ENCODE data around the gene DOLK. TPM values are rescaled to one million over a fixed set of nuclear protein-coding genes. Genes with fewer than 3 reads are reported as not detected.

The DOLK gene
- total and polyA plus RNA-seq, 10 of the 15 experiments (the other 5 are each of a cell fraction or from before 2014, with no cell fraction given): 1.9 to 18.2 (median 9.1) TPM

DNA sequence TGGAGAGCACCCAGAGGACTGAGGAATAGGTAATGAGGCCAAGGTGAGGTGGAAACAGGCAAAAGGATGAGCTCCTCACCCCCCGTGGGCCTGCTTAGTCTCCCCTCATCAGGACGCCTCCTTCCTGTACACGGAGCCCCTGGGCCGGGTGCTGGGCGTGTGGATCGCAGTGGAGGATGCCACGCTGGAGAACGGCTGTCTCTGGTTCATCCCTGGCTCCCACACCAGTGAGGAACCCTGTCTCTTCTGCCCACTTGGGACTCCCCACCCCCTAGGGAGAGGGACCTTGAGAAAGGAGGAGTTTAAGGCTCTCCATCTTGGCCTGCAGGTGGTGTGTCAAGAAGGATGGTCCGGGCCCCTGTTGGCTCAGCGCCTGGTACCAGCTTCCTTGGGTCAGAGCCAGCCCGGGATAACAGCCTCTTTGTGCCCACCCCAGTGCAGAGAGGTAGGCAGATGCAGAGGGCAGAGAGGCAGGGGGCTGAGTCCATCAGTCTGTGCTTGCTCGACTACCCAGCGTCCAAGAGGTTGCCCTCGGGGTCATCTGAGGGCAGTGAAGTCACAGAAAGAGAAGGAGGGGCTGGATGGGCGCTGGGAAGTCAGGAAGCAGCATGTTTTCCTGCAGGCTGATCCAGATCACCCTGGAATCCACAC, 7.0 kb downstream of the DOLK start:
- in situ Hi-C loops (cut with MboI): no loop called here
- ChIA-PET SMC1A (ENCODE audit: uncharacterized antibody, unreplicated experiment) (no interaction called here), RAD21 (ENCODE audit: unreplicated experiment) (no interaction called here), CTCF (no interaction called here), POLR2A (no interaction called here)
- H3K4me1 ChIP-seq (ENCODE audit: control insufficient read depth, insufficient read depth, low read length): no peaks in the 10 kb centered on the region
- H3K9ac ChIP-seq (ENCODE audit: control insufficient read depth, insufficient read depth, low read length): no peak overlapping the region
- H3K79me2 ChIP-seq (ENCODE audit: control insufficient read depth, insufficient read depth, low read length): no peaks in the 10 kb centered on the region
- H3K4me3 ChIP-seq: no peak overlapping the region
- no peaks in the 10 kb centered on the region for H3K9me3 ChIP-seq (replicated peaks; ENCODE audit: control insufficient read depth, insufficient read depth, low read length)
- H2AFZ ChIP-seq (ENCODE audit: control insufficient read depth, low read depth, low read length): no peak overlapping the region
- H3K27me3 ChIP-seq (replicated peaks in 1 of 2; ENCODE audit: control insufficient read depth in 2 of 2, insufficient read depth in 2 of 2, low read length in 1 of 2): no peaks in the 10 kb centered on the region
- DNase-seq (ENCODE audit: low read depth, low spot score) (no peak), FAIRE-seq (no peak), ATAC-seq (no peak)
- 64% methylated on average over 14 of the region's 15 CpGs for WGBS (ENCODE audit: insufficient coverage, insufficient replicate concordance, low lambda C conversion rate, missing lambda C conversion rate)
- no peaks in the 10 kb centered on the region for H4K20me1 ChIP-seq (ENCODE audit: control insufficient read depth, insufficient read depth)
- TF ChIP-seq SMAD5 (IDR thresholded peaks at IDR 0.05; ENCODE audit: low read depth) (no peak), PAX5 (IDR thresholded peaks at IDR 0.05; ENCODE audit: borderline replicate concordance, low read depth, low read length) (no peak), YBX1 (IDR thresholded peaks at IDR 0.05) (no peak), RELA (IDR thresholded peaks at IDR 0.05; ENCODE audit: borderline replicate concordance, partially characterized antibody) (no peak)
- TF ChIP-seq, protein P1, sequence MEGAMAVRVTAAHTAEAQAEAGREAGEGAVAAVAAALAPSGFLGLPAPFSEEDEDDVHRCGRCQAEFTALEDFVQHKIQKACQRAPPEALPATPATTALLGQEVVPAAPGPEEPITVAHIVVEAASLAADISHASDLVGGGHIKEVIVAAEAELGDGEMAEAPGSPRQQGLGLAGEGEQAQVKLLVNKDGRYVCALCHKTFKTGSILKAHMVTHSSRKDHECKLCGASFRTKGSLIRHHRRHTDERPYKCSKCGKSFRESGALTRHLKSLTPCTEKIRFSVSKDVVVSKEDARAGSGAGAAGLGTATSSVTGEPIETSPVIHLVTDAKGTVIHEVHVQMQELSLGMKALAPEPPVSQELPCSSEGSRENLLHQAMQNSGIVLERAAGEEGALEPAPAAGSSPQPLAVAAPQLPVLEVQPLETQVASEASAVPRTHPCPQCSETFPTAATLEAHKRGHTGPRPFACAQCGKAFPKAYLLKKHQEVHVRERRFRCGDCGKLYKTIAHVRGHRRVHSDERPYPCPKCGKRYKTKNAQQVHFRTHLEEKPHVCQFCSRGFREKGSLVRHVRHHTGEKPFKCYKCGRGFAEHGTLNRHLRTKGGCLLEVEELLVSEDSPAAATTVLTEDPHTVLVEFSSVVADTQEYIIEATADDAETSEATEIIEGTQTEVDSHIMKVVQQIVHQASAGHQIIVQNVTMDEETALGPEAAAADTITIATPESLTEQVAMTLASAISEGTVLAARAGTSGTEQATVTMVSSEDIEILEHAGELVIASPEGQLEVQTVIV (IDR thresholded peaks at IDR 0.05; ENCODE audit: borderline replicate concordance, partially characterized antibody): no peak
- intact Hi-C loops (cut with micrococcal nuclease; ENCODE audit: unreplicated experiment): no loop called here
- no peak overlapping the region for H3K27ac ChIP-seq (ENCODE audit: control insufficient read depth, insufficient read depth)
- H3K36me3 ChIP-seq (ENCODE audit: control insufficient read depth in 2 of 2, insufficient read depth in 2 of 2, low read length in 1 of 2): no peaks in the 10 kb centered on the region
- no TSS peak for BruUV-seq (replicated peaks)
- no peak overlapping the region for H3K4me2 ChIP-seq (ENCODE audit: control insufficient read depth, insufficient read depth)
